SIG-M5 treated with dmso at 0.1 percent for 504 hours (cell line): ENCODE data around the gene FARSB.

Experiments
- DNase-seq: peaks from one replicate; lab custom pipeline; 2025; ENCODE audit not compliant: unreplicated experiment; lab: John Stamatoyannopoulos, UW

Gene FARSB

GRCh38 chr2:222561817-222562645 is 93.9 kb downstream of the FARSB start:
- peak; percentile 59 for DNase-seq

- no peak for DNase-seq
These were observed 94.7 kb downstream of the FARSB start for GRCh38 chr2:222561151-222561550.

- DNase-seq: no peak
These were observed 101.4 kb downstream of the FARSB start for GRCh38 chr2:222554517-222554916.

- no peak for DNase-seq
These were observed 106.9 kb downstream of the FARSB start for GRCh38 chr2:222548992-222549391.

GRCh38 chr2:222547083-222547482 is 108.8 kb downstream of the FARSB start:
- no peak for DNase-seq

GRCh38 chr2:222545823-222546795 is 109.8 kb downstream of the FARSB start:
- no peak for DNase-seq

GRCh38 chr2:222544661-222545060 is 111.2 kb downstream of the FARSB start:
- DNase-seq: no peak

- DNase-seq: no peak
These were observed 117.4 kb downstream of the FARSB start for GRCh38 chr2:222538535-222538934.

GRCh38 chr2:222535477-222535876 is 120.4 kb downstream of the FARSB start:
- DNase-seq: no peak

- DNase-seq: no peak
These were observed 123.6 kb downstream of the FARSB start for GRCh38 chr2:222532315-222532714.

- DNase-seq: no peak
These were observed 129.2 kb downstream of the FARSB start for GRCh38 chr2:222526480-222527277.

GRCh38 chr2:222525811-222526210 is 130.1 kb downstream of the FARSB start:
- no peak for DNase-seq

- DNase-seq: no peak
These were observed 131.9 kb downstream of the FARSB start for GRCh38 chr2:222523783-222524544.

- DNase-seq: no peak
These were observed 133.8 kb downstream of the FARSB start for GRCh38 chr2:222522082-222522481.

- DNase-seq: no peak
These were observed 134.8 kb downstream of the FARSB start for GRCh38 chr2:222521099-222521498.
